ENCODE measurements around the gene IQSEC1. TPM values are rescaled to one million over a fixed set of nuclear protein-coding genes. Genes with fewer than 3 reads are reported as not detected.

IQSEC1 gene
- total and polyA plus RNA-seq, 10 of the 15 experiments (the other 5 are each of a cell fraction or from before 2014, with no cell fraction given) = 0.92 to 55.2 (median 8.5) TPM

- Histone ChIP-seq H3K36me3 (ENCODE audit: control insufficient read depth in 2 of 2, insufficient read depth in 2 of 2, low read length in 1 of 2) (peaks cover 0 to 1% of the 10 kb centered on the region in 2 experiments; a peak in 3 of 4 replicates), H3K4me2 (ENCODE audit: control insufficient read depth, insufficient read depth) (no peak overlapping the region), H2AFZ (ENCODE audit: control insufficient read depth, low read depth, low read length) (no peak overlapping the region), H3K79me2 (ENCODE audit: control insufficient read depth, insufficient read depth, low read length) (peaks cover 61% of the 10 kb centered on the region), H3K4me1 (ENCODE audit: control insufficient read depth, insufficient read depth, low read length) (peaks cover 32% of the 10 kb centered on the region), H3K9ac (ENCODE audit: control insufficient read depth, insufficient read depth, low read length) (no peak overlapping the region), H3K9me3 (replicated peaks; ENCODE audit: control insufficient read depth, insufficient read depth, low read length) (no peaks in the 10 kb centered on the region), H3K4me3 (no peak overlapping the region), H4K20me1 (ENCODE audit: control insufficient read depth, insufficient read depth) (peaks cover 13% of the 10 kb centered on the region), H3K27ac (ENCODE audit: control insufficient read depth, insufficient read depth) (no peak overlapping the region), H3K27me3 (replicated peaks in 1 of 2; ENCODE audit: control insufficient read depth in 2 of 2, insufficient read depth in 2 of 2, low read length in 1 of 2) (no peaks in the 10 kb centered on the region)
- ChIA-PET SMC1A (ENCODE audit: uncharacterized antibody, unreplicated experiment) (interaction anchor here (0.6 to 1.0 kb wide), 2 partner anchors 15 to 17 kb away, joined by 3 read pairs; no protein-coding TSS in a partner anchor), POLR2A (no interaction called here), CTCF (interaction anchor here (0.6 to 1.0 kb wide), 3 partner anchors 25 to 111 kb away, joined by 3 read pairs; no protein-coding TSS in a partner anchor), RAD21 (ENCODE audit: unreplicated experiment) (interaction anchor here (0.7 kb wide), 1 partner anchor 90 kb away, joined by 3 read pairs; no protein-coding TSS in a partner anchor)
- no peak for TF ChIP-seq EGR1 (IDR thresholded peaks at IDR 0.05; ENCODE audit: borderline replicate concordance in 1 of 2, low read depth in 2 of 2, low read length in 2 of 2)
- no peak for TF ChIP-seq ZSCAN29 (IDR thresholded peaks at IDR 0.05)
- TF ChIP-seq ESRRA (IDR thresholded peaks at IDR 0.05; ENCODE audit: low read length) = no peak
- no peak for TF ChIP-seq MTA3 (IDR thresholded peaks at IDR 0.05; ENCODE audit: borderline replicate concordance, low read length)
- TF ChIP-seq JUND (IDR thresholded peaks at IDR 0.05; ENCODE audit: low read depth, low read length) = no peak
- no peak for TF ChIP-seq E2F8 (IDR thresholded peaks at IDR 0.05; ENCODE audit: low read depth, partially characterized antibody)
- TF ChIP-seq CREM (IDR thresholded peaks at IDR 0.05; ENCODE audit: low read depth) = no peak
- TF ChIP-seq PAX8 (IDR thresholded peaks at IDR 0.05) = no peak
- TF ChIP-seq ZNF622 (IDR thresholded peaks at IDR 0.05) = no peak
- no peak for TF ChIP-seq SPI1 (IDR thresholded peaks at IDR 0.05; ENCODE audit: borderline replicate concordance, insufficient read depth, low read depth, low read length)
- no peak for TF ChIP-seq ZNF207 (IDR thresholded peaks at IDR 0.05; ENCODE audit: borderline replicate concordance)
- TF ChIP-seq TCF7 (IDR thresholded peaks at IDR 0.05; ENCODE audit: borderline replicate concordance) = no peak
- FAIRE-seq (no peak), ATAC-seq (no peak), DNase-seq (ENCODE audit: low read depth, low spot score) (no peak)
- intact Hi-C loops (cut with micrococcal nuclease; ENCODE audit: unreplicated experiment) (no loop called here), in situ Hi-C loops (cut with MboI) (no loop called here)
- WGBS (ENCODE audit: insufficient coverage, insufficient replicate concordance, low lambda C conversion rate, missing lambda C conversion rate) = 75% methylated on average over 13 of the region's 13 CpGs
- BruUV-seq (replicated peaks) = no TSS peak
These were observed 115.1 kb downstream of the IQSEC1 start for GRCh38 chr3:12957824-12958792.

All from GM12878 (cell line).